ENCODE measurements around the gene TNFAIP6. TPM values are rescaled to one million over a fixed set of nuclear protein-coding genes. Genes with fewer than 3 reads are reported as not detected.
"Not testable (repeated sequence)": the region's sequence is repeated elsewhere in the genome, so short reads cannot be mapped to it uniquely, and the experiment has no call there.

TNFAIP6 gene, protein sequence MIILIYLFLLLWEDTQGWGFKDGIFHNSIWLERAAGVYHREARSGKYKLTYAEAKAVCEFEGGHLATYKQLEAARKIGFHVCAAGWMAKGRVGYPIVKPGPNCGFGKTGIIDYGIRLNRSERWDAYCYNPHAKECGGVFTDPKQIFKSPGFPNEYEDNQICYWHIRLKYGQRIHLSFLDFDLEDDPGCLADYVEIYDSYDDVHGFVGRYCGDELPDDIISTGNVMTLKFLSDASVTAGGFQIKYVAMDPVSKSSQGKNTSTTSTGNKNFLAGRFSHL
- total RNA-seq, result 2.9 TPM
- long read RNA-seq, result 0 reads

DNA sequence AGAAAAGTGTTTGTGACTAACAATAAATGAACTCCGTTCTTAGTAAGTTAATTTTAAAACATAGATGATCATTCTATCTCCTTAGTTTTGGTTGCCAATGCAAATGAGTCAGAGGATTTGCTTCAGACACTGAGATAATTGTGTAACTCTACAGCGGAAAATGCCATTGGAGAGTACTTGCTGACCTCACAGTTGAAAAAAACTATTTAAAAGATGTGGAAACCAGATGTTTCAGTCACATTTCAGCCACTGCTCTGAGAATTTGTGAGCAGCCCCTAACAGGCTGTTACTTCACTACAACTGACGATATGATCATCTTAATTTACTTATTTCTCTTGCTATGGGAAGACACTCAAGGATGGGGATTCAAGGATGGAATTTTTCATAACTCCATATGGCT, at the start of gene TNFAIP6:
Gene TNFAIP6 (plus strand): TSS at position 234 of the 400 bp plus-strand sequence. CDS start 75 bp downstream, at position 309.
- ATAC-seq, result peak; percentile 83
- no peak for DNase-seq (ENCODE audit: missing footprints)
- intact Hi-C loops (cut with DNase I), result no loop called here

DNA sequence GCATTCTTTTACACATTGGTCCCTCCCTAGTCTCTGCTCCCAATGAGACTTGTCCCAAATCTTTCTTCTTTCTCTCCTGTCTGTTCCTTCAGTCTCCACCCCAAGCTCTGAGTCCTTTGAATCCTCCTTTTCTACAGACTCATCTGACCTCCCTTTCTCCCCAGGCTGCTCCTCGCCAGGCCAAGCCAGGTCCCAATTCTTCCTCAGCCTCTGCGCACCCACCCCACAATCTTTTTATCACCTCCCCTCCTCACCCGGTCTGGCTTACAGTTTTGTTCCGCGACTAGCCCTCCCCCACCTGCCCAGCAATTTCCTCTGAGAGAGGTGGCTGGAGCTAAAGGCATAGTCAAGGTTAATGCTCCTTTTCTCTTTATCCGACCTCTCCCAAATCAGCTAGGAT, 47.1 kb upstream of the TNFAIP6 start:
- intact Hi-C loops (cut with DNase I); DNase-seq (ENCODE audit: missing footprints); ATAC-seq: not testable (repeated sequence)

GRCh38 chr2:151312440-151312839, 45.0 kb upstream of the TNFAIP6 start:
- DNase-seq (ENCODE audit: missing footprints); intact Hi-C loops (cut with DNase I); ATAC-seq: not testable (repeated sequence)

DNA sequence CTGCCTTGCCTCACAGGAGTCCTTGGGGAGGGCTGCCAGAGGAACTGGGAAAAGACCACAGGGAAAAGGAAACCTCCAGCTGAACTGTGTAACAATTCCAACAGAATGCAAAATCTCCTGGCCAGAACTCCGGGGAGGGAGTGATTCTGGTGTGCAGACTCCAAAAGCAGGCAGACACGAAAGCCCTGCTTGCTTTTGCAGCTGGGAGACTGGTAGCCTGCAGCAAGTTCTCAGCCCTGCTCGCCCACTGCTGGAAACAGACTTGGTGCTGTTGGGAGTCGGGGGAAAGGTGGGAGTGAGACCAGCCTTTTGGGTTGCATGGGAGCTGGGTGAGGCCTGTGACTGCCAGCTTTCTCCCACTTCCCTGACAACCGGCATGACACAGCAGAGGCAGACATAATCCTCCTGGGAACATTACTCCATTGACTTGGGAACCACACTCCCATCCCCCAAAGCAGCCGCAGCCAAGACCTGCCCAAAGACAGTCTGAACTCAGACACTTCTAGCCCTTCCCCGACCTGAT, 42.0 kb upstream of the TNFAIP6 start:
- intact Hi-C loops (cut with DNase I), result no loop called here
- peak; percentile 86 for ATAC-seq
- peak; percentile 54 for DNase-seq (ENCODE audit: missing footprints)

DNA sequence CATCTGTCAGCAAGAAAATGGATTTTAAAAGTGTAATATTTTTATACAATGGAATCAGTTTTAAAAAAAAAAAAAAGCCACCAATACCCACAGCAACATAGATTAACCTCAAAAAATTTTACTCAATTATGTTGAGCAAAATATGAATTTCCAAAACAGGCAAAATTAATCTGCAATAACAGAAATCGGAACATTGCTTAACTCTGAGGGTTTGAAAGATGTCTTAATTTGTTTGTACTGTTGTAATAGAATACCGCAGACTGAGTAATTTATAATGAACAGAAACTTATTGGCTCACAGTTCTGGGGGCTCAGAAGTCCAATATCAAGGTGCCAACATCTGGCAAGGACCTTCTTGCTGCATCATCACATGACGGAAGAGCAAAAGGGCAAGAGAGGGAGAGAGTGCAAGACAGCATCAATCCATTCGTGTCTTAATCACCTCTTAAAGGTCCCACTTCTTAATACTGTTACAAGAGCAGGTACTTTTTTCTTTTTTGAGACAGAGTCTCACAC, 31.8 kb upstream of the TNFAIP6 start:
- ATAC-seq (no peak), DNase-seq (ENCODE audit: missing footprints) (no peak)
- intact Hi-C loops (cut with DNase I), result no loop called here

- ATAC-seq (no peak), DNase-seq (ENCODE audit: missing footprints) (no peak)
- intact Hi-C loops (cut with DNase I), result no loop called here
These were observed 30.8 kb upstream of the TNFAIP6 start for GRCh38 chr2:151326554-151326953.

GRCh38 chr2:151329998-151330397, 27.4 kb upstream of the TNFAIP6 start:
- intact Hi-C loops (cut with DNase I), result no loop called here
- no peak for ATAC-seq
- DNase-seq (ENCODE audit: missing footprints), result no peak

DNA sequence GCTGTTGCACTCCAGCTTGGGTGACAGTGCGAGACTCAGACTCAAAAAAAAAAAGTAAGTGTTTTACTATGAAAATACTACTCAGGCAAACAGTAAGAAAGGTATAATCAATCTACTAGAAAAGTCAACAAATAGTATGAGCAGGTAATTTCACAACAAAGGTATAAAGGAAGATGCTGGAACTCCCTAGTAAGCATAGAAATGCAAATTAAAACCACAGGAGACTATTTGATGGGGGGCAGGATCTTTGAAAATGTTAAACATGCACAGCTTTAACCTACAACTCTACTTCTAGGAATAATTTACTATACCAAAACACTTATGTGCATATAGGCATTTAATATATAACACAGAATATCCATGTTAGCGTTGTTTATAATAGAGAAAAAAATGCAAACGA, 24.3 kb upstream of the TNFAIP6 start:
- intact Hi-C loops (cut with DNase I), result no loop called here
- DNase-seq (ENCODE audit: missing footprints), result no peak
- no peak for ATAC-seq

DNA sequence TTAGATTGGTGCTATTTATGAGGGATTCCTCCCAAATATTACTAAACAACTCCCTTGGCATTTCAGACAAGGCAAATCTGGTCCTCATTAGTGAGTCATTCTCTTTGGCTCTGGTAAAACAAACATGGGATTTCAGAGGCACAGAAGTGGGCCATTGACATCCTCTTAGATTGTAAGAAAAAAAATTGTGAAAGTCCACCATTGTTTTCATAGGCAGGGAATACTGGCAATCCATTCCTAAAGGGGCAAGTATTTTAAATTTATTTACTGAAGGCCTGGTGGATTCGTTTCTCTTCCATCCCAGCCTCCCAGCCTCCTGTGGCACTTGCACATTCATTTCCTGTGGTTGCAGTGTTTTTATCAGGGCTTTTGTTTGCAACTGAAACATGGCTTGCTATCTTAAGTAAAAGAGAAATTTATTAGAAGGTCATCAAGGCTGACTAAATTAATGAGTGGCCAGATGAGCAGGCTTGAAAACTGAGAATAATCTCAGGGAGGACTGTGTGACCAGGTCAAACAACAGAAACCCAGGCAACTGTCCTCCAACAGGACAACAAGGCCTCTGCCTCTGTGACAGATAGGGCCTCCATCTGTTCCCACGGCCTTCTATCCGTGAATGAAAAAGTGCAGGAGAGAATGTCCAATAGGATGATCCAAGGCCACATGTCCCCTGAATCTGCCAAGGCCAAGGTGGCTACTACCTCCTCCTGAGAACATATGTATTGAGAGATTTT, 23.1 kb upstream of the TNFAIP6 start:
- intact Hi-C loops (cut with DNase I), result no loop called here
- DNase-seq (ENCODE audit: missing footprints) (no peak), ATAC-seq (peak; percentile 91)

- intact Hi-C loops (cut with DNase I), result no loop called here
- DNase-seq (ENCODE audit: missing footprints) (no peak), ATAC-seq (no peak)
These were observed 20.5 kb upstream of the TNFAIP6 start for GRCh38 chr2:151336863-151337371.

DNA sequence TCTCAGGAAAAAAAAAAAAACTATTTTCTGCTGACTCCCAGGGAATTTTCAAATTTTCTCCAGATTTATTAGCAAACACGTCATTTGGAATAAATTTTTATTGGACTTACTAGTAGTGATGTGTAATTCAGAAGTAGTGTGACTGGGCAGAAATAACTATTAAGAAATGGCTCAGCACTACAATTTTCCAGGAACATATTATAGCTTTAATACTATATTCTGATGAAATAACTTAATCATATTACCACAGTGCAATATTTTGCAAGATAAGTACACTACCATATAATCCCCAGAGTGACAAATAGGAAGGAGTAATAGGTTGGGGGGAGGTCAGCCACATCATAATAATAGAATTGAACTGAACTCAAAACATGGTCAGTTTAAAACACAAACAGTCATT, 19.7 kb upstream of the TNFAIP6 start:
- ATAC-seq (no peak), DNase-seq (ENCODE audit: missing footprints) (no peak)
- intact Hi-C loops (cut with DNase I), result no loop called here

DNA sequence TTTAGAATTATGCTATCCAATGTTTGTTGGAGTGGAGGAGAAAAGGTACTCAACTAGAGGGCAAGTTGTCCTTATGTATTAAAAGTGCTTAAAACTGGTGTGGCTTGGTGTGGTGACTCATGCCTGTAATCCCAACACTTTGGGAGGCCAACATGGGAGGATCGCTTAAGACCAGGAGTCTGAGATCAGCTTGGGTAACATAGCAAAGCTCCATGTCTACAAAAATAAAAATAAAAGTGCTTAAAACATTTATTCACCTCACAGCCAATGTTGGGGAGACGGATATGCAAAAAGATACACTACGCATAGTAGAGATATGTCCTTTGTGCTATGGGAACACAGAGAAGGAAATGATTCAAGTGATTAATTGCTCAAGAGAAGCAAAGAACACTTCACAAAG, 19.3 kb upstream of the TNFAIP6 start:
- no peak for ATAC-seq
- intact Hi-C loops (cut with DNase I), result no loop called here
- DNase-seq (ENCODE audit: missing footprints), result no peak

- no peak for ATAC-seq
- intact Hi-C loops (cut with DNase I), result no loop called here
- no peak for DNase-seq (ENCODE audit: missing footprints)
These were observed 14.3 kb upstream of the TNFAIP6 start for GRCh38 chr2:151343073-151343472.

GRCh38 chr2:151344191-151344590, 13.2 kb upstream of the TNFAIP6 start:
- DNase-seq (ENCODE audit: missing footprints); intact Hi-C loops (cut with DNase I); ATAC-seq: not testable (repeated sequence)

DNA sequence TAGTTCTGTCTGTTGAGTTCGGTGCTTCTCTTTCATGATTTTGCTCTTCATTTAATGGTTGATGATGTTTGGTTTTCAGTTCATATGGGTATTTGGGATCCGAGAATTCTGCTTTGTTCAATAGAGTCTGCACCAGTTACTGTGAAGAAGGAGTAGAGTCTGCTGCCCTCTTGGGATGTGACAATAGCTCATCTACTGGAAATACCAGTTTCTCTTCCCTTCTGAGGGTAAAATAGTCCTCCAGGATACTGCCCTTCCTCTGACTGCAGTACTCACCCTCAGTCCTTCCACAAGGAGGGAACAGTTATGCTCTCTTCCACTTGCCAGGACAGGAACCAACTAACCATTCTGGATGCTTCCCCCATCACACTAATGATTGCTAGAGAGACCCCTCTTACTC, 12.5 kb upstream of the TNFAIP6 start:
- ATAC-seq, result no peak
- intact Hi-C loops (cut with DNase I), result no loop called here
- no peak for DNase-seq (ENCODE audit: missing footprints)

DNA sequence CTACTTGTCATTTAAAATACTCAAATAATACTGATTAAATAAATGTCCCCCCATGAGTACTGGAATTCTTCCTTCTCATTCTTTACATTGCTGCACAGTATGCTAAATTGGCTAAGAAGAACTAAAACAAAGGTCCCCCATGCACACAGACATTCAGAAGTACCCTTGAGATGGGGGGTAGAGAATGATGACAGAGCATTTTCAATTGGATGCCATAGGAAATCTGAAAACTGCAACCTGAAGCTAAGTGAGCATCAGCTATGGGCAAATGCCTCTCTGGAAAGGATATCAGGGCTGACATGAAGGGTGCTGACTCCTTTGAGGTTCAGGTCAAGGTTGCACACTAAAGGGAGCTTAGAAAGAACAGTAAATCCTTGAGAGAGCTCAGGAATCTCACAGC, 10.1 kb upstream of the TNFAIP6 start:
- no peak for ATAC-seq
- intact Hi-C loops (cut with DNase I), result no loop called here
- no peak for DNase-seq (ENCODE audit: missing footprints)

DNA sequence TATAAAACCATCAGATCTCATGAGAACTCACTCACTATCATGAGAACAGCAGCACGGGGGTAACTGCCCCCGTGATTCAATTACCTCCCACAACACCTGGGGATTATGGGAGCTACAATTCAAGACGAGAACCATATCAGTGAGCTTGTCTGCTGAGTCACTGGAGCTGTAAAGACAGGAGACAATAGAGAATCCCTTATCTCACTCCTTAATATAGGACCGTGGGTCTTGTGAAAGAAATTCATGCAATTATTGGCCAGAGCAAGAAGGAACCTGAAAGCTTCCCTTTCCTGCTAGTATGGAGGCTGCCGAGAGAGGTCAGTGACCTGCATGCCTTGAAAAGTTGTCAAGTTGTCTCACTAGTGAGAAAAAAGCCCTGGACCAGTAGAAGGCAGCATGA, 9.5 kb upstream of the TNFAIP6 start:
- intact Hi-C loops (cut with DNase I), result no loop called here

GRCh38 chr2:151350579-151351195, 6.7 kb upstream of the TNFAIP6 start:
- intact Hi-C loops (cut with DNase I), result no loop called here
- no peak for ATAC-seq
- no peak for DNase-seq (ENCODE audit: missing footprints)

More for the DNA sequence above, 9.5 kb upstream of the TNFAIP6 start:
- DNase-seq (ENCODE audit: missing footprints) (no peak), ATAC-seq (no peak)

GRCh38 chr2:151353995-151354394, 3.4 kb upstream of the TNFAIP6 start:
- ATAC-seq (no peak), DNase-seq (ENCODE audit: missing footprints) (no peak)
- intact Hi-C loops (cut with DNase I), result no loop called here

Measured in Right ventricle myocardium inferior (tissue), 1 donor.